Measurements from ENCODE around the gene CGREF1. TPM values are rescaled to one million over a fixed set of nuclear protein-coding genes. Genes with fewer than 3 reads are reported as not detected.

Gene CGREF1
- total RNA-seq, 1 donor from 2014 or later: 1.3 TPM

GRCh38 chr2:27081984-27082772 lies 36.8 kb downstream of the CGREF1 start:
- Mint-ChIP-seq H3K27ac (ENCODE audit: unreplicated experiment) (no peak overlapping the region), H3K36me3 (ENCODE audit: unreplicated experiment) (peaks cover 6% of the 10 kb centered on the region), H3K27me3 (ENCODE audit: unreplicated experiment) (peaks cover 14% of the 10 kb centered on the region), H3K4me1 (ENCODE audit: low read depth, unreplicated experiment) (peaks cover 28% of the 10 kb centered on the region), H3K4me3 (ENCODE audit: unreplicated experiment) (no peak overlapping the region), H3K9me3 (ENCODE audit: unreplicated experiment) (peaks cover 14% of the 10 kb centered on the region)
- DNase-seq: no peak
- TF ChIP-seq CTCF (IDR thresholded peaks at IDR 0.05; ENCODE audit: partially characterized antibody, unreplicated experiment): no peak

- peaks cover 39% of the 10 kb centered on the region for H3K4me1 Mint-ChIP-seq (ENCODE audit: low read depth, unreplicated experiment)
- peak overlapping the region; percentile 83 for H3K27ac Mint-ChIP-seq (ENCODE audit: unreplicated experiment)
- TF ChIP-seq CTCF (IDR thresholded peaks at IDR 0.05; ENCODE audit: partially characterized antibody, unreplicated experiment): no peak
- peak overlapping the region; percentile 74 for H3K4me3 Mint-ChIP-seq (ENCODE audit: unreplicated experiment)
- H3K36me3 Mint-ChIP-seq (ENCODE audit: unreplicated experiment): peaks cover 11% of the 10 kb centered on the region
- H3K9me3 Mint-ChIP-seq (ENCODE audit: unreplicated experiment): peaks cover 14% of the 10 kb centered on the region
- peaks cover 14% of the 10 kb centered on the region for H3K27me3 Mint-ChIP-seq (ENCODE audit: unreplicated experiment)
- DNase-seq: no peak
Observed at GRCh38 chr2:27080603-27080936, 38.4 kb downstream of the CGREF1 start.

GRCh38 chr2:27080140-27080469 lies 38.8 kb downstream of the CGREF1 start:
- H3K4me3 Mint-ChIP-seq (ENCODE audit: unreplicated experiment): peak overlapping the region; percentile 55
- peaks cover 11% of the 10 kb centered on the region for H3K36me3 Mint-ChIP-seq (ENCODE audit: unreplicated experiment)
- no peak for DNase-seq
- no peak for TF ChIP-seq CTCF (IDR thresholded peaks at IDR 0.05; ENCODE audit: partially characterized antibody, unreplicated experiment)
- H3K27ac Mint-ChIP-seq (ENCODE audit: unreplicated experiment): peak overlapping the region; percentile 55
- H3K4me1 Mint-ChIP-seq (ENCODE audit: low read depth, unreplicated experiment): peaks cover 37% of the 10 kb centered on the region
- peaks cover 13% of the 10 kb centered on the region for H3K27me3 Mint-ChIP-seq (ENCODE audit: unreplicated experiment)
- H3K9me3 Mint-ChIP-seq (ENCODE audit: unreplicated experiment): peaks cover 11% of the 10 kb centered on the region

- Mint-ChIP-seq H3K27me3 (ENCODE audit: unreplicated experiment) (peaks cover 14% of the 10 kb centered on the region), H3K36me3 (ENCODE audit: unreplicated experiment) (peaks cover 11% of the 10 kb centered on the region), H3K9me3 (ENCODE audit: unreplicated experiment) (peaks cover 11% of the 10 kb centered on the region), H3K4me1 (ENCODE audit: low read depth, unreplicated experiment) (peaks cover 39% of the 10 kb centered on the region), H3K27ac (ENCODE audit: unreplicated experiment) (peak overlapping the region; percentile 55), H3K4me3 (ENCODE audit: unreplicated experiment) (peak overlapping the region; percentile 55)
- DNase-seq: no peak
- no peak for TF ChIP-seq CTCF (IDR thresholded peaks at IDR 0.05; ENCODE audit: partially characterized antibody, unreplicated experiment)
Observed at GRCh38 chr2:27079233-27080139, 39.4 kb downstream of the CGREF1 start.
